ENCODE results near the gene TBX1. TPM values are rescaled to one million over a fixed set of nuclear protein-coding genes. Genes with fewer than 3 reads are reported as not detected.

The TBX1 gene
- total and polyA plus RNA-seq, 10 of the 15 experiments (the other 5 are each of a cell fraction or from before 2014, with no cell fraction given): not detected

DNA sequence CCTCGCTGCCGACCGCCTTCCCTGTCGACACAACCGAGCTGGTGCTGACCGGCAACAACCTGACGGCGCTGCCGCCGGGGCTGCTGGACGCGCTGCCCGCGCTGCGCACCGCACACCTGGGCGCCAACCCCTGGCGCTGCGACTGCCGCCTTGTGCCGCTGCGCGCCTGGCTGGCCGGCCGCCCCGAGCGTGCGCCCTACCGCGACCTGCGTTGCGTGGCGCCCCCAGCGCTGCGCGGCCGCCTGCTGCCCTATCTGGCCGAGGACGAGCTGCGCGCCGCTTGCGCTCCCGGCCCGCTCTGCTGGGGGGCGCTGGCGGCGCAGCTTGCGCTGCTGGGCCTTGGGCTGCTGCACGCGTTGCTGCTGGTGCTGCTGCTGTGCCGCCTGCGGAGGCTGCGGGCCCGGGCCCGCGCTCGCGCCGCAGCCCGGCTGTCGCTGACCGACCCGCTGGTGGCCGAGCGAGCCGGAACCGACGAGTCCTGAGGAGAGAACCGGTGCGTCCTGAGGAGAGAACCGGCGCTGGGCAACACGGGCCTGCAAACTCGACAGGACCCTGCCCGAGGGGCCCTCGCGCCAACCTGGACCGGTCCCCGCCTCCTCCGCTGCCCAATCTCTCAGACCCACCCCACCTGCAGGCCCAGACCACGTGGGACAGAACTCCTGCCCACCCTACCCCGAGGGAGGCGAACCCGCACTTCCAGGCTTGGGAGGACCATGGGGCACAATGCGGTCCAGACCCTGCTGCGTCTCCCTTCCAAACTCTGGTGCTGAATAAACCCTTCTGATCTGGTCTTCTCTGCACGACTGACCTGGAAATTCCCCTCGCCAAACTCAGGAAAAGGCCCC is 36.4 kb upstream of the TBX1 start:
- H3K27me3 ChIP-seq (replicated peaks in 1 of 2; ENCODE audit: control insufficient read depth in 2 of 2, insufficient read depth in 2 of 2, low read length in 1 of 2): peaks cover 4 to 5% of the 10 kb centered on the region in 2 experiments; a peak in 3 of 4 replicates
- ChIA-PET SMC1A (ENCODE audit: uncharacterized antibody, unreplicated experiment) (no interaction called here), CTCF (interaction anchor here (0.6 to 1.0 kb wide), 2 partner anchors 186 to 197 kb away, joined by 3 read pairs; no protein-coding TSS in a partner anchor), RAD21 (ENCODE audit: unreplicated experiment) (no interaction called here), POLR2A (no interaction called here)
- H3K4me2 ChIP-seq (ENCODE audit: control insufficient read depth, insufficient read depth): no peak overlapping the region; the same call in 1 of the 2 replicates
- H3K9ac ChIP-seq (ENCODE audit: control insufficient read depth, insufficient read depth, low read length): no peak overlapping the region
- H3K4me3 ChIP-seq: no peak overlapping the region
- 12% methylated on average over 71 of the region's 89 CpGs for WGBS (ENCODE audit: insufficient coverage, insufficient replicate concordance, low lambda C conversion rate, missing lambda C conversion rate)
- FAIRE-seq (no peak), ATAC-seq (peak; percentile 39), DNase-seq (ENCODE audit: low read depth, low spot score) (no peak)
- H3K4me1 ChIP-seq (ENCODE audit: control insufficient read depth, insufficient read depth, low read length): no peaks in the 10 kb centered on the region
- no peak overlapping the region for H2AFZ ChIP-seq (ENCODE audit: control insufficient read depth, low read depth, low read length)
- no TSS peak for BruUV-seq (replicated peaks)
- no peak overlapping the region for H3K27ac ChIP-seq (ENCODE audit: control insufficient read depth, insufficient read depth)
- H3K79me2 ChIP-seq (ENCODE audit: control insufficient read depth, insufficient read depth, low read length): no peaks in the 10 kb centered on the region
- H3K9me3 ChIP-seq (replicated peaks; ENCODE audit: control insufficient read depth, insufficient read depth, low read length): no peaks in the 10 kb centered on the region; the same call in 2 of the 3 replicates
- no peak for TF ChIP-seq TBL1XR1 (IDR thresholded peaks at IDR 0.05; ENCODE audit: low read depth, low read length)
- TF ChIP-seq ZNF592 (IDR thresholded peaks at IDR 0.05): no peak
- no peak for TF ChIP-seq POLR2AphosphoS5 (IDR thresholded peaks at IDR 0.05; ENCODE audit: low read length)
- TF ChIP-seq HDAC6 (IDR thresholded peaks at IDR 0.05; ENCODE audit: unreplicated experiment): peak; percentile 77
- TF ChIP-seq CTCF (IDR thresholded peaks at IDR 0.05 in 2 of 3, conservative IDR thresholded peaks at IDR 0.05 in 1 of 3; ENCODE audit: control insufficient read depth in 2 of 3, extremely low read depth in 1 of 3, insufficient read depth in 1 of 3, low read depth in 3 of 3, low read length in 3 of 3): peak in 1 of 3 experiments; percentile 6; a peak in 1 of 6 replicates
- no peaks in the 10 kb centered on the region for H4K20me1 ChIP-seq (ENCODE audit: control insufficient read depth, insufficient read depth)
- H3K36me3 ChIP-seq (ENCODE audit: control insufficient read depth in 2 of 2, insufficient read depth in 2 of 2, low read length in 1 of 2): no peaks in the 10 kb centered on the region
- intact Hi-C loops (cut with micrococcal nuclease; ENCODE audit: unreplicated experiment): no loop called here
- in situ Hi-C loops (cut with MboI): no loop called here
